ENCODE results near the gene CKAP2L. TPM values are rescaled to one million over a fixed set of nuclear protein-coding genes. Genes with fewer than 3 reads are reported as not detected.

The CKAP2L gene
- total and polyA plus RNA-seq, 9 of the 15 experiments (the other 6 are each of a cell fraction or from before 2014, with no cell fraction given): 10.4 to 21.9 (median 14.2) TPM

DNA sequence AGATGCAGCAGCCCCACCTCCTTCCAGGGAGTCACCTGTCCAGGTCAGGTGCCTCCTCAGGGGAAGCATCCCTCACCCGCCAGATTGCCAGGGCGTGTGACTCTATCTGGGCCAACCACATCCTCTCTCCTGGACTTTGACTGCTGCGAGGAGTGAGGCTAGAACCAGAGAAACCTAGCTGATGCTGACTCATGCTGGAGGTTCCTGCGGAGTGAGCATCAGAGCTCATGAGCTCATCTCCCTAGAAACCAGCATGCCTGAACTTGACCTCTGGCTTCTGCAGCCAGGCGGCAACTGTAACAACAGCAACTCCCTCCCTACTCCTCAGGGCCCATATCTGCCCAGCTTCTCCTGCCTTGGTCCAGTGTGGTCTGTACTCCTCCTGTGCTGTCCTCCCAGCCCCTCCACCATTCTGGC, 71.9 kb downstream of the CKAP2L start (continued):
- TF ChIP-seq ZBTB2 (IDR thresholded peaks at IDR 0.05) (0 out of 2 replicates have a peak, but pooled peaks have one; percentile 65), EP300 (IDR thresholded peaks at IDR 0.05; ENCODE audit: low read length) (peak; percentile 68), TCFL5 (CRISPR knock-in tag; conservative IDR thresholded peaks at IDR 0.05) (no peak), HMBOX1 (IDR thresholded peaks at IDR 0.05) (no peak), XRCC5 (IDR thresholded peaks at IDR 0.05; ENCODE audit: low read depth, low read length) (no peak), REST (IDR thresholded peaks at IDR 0.05; ENCODE audit: borderline replicate concordance) (peak; percentile 67), REST (CRISPR knock-in tag; IDR thresholded peaks at IDR 0.05; ENCODE audit: low read depth) (no peak), PRDM10 (IDR thresholded peaks at IDR 0.05; ENCODE audit: partially characterized antibody) (no peak), SP2 (IDR thresholded peaks at IDR 0.05; ENCODE audit: extremely low read depth, low read depth, low read length, poor library complexity, severe bottlenecking) (no peak), POLR3A (IDR thresholded peaks at IDR 0.05; ENCODE audit: borderline replicate concordance, extremely low read depth, insufficient read depth, insufficient read length) (no peak)
- TF ChIP-seq, protein P1, sequence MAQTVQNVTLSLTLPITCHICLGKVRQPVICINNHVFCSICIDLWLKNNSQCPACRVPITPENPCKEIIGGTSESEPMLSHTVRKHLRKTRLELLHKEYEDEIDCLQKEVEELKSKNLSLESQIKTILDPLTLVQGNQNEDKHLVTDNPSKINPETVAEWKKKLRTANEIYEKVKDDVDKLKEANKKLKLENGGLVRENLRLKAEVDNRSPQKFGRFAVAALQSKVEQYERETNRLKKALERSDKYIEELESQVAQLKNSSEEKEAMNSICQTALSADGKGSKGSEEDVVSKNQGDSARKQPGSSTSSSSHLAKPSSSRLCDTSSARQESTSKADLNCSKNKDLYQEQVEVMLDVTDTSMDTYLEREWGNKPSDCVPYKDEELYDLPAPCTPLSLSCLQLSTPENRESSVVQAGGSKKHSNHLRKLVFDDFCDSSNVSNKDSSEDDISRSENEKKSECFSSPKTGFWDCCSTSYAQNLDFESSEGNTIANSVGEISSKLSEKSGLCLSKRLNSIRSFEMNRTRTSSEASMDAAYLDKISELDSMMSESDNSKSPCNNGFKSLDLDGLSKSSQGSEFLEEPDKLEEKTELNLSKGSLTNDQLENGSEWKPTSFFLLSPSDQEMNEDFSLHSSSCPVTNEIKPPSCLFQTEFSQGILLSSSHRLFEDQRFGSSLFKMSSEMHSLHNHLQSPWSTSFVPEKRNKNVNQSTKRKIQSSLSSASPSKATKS (CRISPR knock-in tag; IDR thresholded peaks at IDR 0.05): no peak
